HFFc6 (cell line): ENCODE results near the gene SNRPA. TPM values are rescaled to one million over a fixed set of nuclear protein-coding genes. Genes with fewer than 3 reads are reported as not detected.
"Not testable (repeated sequence)": the region's sequence is repeated elsewhere in the genome, so short reads cannot be mapped to it uniquely, and the experiment has no call there.

ENCODE experiments used
- DNase-seq: peaks from one replicate; pipeline ENCODE4 v3.0.0-alpha.2; 2018
- H3K27ac Mint-ChIP-seq: 2 replicates; pipeline ENCODE4 v1.8.0; 2020; ENCODE audit warnings: mild to moderate bottlenecking, mixed read lengths
- H3K27me3 Mint-ChIP-seq: 2 replicates; pipeline ENCODE4 v1.8.0; 2021; ENCODE audit warnings: mild to moderate bottlenecking, moderate library complexity, mixed read lengths; ENCODE audit not compliant: insufficient read depth
- H3K36me3 Mint-ChIP-seq: 2 replicates; pipeline ENCODE4 v1.8.0; 2021; ENCODE audit warnings: low read depth, mixed read lengths
- H3K4me1 Mint-ChIP-seq: 2 replicates; pipeline ENCODE4 v1.8.0; 2020; ENCODE audit warnings: low read depth, mixed read lengths
- H3K4me3 Mint-ChIP-seq: 2 replicates; pipeline ENCODE4 v1.8.0; 2020; ENCODE audit warnings: mild to moderate bottlenecking, moderate library complexity, mixed read lengths
- H3K9me3 Mint-ChIP-seq: 2 replicates; pipeline ENCODE4 v1.8.0; 2020; ENCODE audit warnings: mild to moderate bottlenecking, mixed read lengths
- total RNA-seq, 6 experiments: library from RNA; stranded (reverse); fragmentation: NEBNext Ultra II Directional; extraction: Animal tissue kit (Norgen Biotek cat#: 25700); gene quantifications; 2 replicates in 1 of 6; 3 replicates in 5 of 6; pipeline ENCODE4 v1.2.3, GENCODE V29; 2021
- TF ChIP-seq, protein P1 (sequence below): fragments of 200-600 bp; sonication (generic); IDR thresholded peaks from 2 replicates; pipeline ENCODE4 v1.5.0; 2021; ENCODE audit warnings: antibody characterized with exemption, mild to moderate bottlenecking

The SNRPA gene
- total RNA-seq, 6 experiments from 2014 or later, result 87.8 to 120 (median 104) TPM

DNA sequence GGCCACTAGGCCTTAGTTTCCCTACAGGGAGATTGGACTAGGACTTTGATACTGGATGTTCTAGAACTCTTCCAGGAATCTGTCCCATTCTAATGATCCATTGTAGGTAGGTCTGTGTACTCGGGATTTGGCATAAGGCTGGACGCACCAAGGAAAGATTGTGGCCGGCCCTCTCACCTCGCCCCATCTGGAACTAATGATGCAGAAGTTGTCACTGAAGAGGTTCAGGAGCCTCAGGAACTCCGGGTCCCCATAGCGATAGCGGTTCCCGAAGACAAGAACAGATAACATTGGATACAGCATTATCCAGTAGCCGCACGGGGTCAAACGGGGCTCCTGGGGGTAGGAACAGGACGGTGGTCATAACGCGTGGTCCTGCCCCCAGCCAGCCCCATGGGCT lies 59.2 kb downstream of the SNRPA start:
- H3K4me3 Mint-ChIP-seq, result peak overlapping the region; percentile 87
- H3K9me3 Mint-ChIP-seq, result no peaks in the 10 kb centered on the region
- peak overlapping the region; percentile 88 for H3K27ac Mint-ChIP-seq
- TF ChIP-seq, protein P1, sequence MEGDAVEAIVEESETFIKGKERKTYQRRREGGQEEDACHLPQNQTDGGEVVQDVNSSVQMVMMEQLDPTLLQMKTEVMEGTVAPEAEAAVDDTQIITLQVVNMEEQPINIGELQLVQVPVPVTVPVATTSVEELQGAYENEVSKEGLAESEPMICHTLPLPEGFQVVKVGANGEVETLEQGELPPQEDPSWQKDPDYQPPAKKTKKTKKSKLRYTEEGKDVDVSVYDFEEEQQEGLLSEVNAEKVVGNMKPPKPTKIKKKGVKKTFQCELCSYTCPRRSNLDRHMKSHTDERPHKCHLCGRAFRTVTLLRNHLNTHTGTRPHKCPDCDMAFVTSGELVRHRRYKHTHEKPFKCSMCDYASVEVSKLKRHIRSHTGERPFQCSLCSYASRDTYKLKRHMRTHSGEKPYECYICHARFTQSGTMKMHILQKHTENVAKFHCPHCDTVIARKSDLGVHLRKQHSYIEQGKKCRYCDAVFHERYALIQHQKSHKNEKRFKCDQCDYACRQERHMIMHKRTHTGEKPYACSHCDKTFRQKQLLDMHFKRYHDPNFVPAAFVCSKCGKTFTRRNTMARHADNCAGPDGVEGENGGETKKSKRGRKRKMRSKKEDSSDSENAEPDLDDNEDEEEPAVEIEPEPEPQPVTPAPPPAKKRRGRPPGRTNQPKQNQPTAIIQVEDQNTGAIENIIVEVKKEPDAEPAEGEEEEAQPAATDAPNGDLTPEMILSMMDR, result no peak
- H3K4me1 Mint-ChIP-seq, result peaks cover 59% of the 10 kb centered on the region
- H3K27me3 Mint-ChIP-seq, result peaks cover 6% of the 10 kb centered on the region
- H3K36me3 Mint-ChIP-seq, result peaks cover 22% of the 10 kb centered on the region
- no peak for DNase-seq

DNA sequence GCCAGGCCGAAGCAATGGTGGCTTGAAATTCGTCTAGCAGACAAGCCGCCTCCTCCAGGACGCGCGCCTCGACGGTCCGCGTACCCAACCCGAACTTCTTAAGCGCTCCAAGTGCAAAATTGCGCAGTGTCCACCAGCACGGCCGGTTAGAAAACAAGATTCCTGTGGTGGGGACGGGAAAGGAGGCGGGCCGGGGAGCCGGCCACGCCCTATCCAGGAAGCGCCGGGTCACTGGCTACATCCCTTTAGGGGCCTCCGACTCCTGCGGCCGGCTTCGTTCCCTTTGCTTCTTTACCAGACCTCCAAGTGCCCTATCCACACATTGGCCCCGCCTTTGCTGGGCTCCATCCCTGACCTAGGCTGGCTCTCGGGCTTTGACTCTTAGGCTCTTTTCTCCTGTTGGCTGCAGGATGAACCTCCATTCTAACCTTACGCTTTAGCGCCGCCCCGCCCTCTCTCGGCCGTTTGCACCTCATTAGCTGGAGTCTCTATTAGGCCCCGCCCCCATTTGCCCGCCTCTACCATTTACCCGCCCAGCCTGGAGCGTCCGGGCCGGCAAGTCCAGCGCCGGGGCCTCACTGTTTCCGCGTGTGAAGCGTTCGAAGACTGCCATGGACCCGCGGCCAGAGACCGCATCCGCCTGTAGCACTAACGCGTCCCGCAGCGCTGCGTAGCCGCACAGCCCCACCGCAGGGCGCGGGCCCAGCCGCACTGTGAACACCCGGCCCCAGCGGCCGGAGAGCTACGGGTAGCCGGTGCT lies 59.8 kb downstream of the SNRPA start:
- peaks cover 52% of the 10 kb centered on the region for H3K4me1 Mint-ChIP-seq

DNA sequence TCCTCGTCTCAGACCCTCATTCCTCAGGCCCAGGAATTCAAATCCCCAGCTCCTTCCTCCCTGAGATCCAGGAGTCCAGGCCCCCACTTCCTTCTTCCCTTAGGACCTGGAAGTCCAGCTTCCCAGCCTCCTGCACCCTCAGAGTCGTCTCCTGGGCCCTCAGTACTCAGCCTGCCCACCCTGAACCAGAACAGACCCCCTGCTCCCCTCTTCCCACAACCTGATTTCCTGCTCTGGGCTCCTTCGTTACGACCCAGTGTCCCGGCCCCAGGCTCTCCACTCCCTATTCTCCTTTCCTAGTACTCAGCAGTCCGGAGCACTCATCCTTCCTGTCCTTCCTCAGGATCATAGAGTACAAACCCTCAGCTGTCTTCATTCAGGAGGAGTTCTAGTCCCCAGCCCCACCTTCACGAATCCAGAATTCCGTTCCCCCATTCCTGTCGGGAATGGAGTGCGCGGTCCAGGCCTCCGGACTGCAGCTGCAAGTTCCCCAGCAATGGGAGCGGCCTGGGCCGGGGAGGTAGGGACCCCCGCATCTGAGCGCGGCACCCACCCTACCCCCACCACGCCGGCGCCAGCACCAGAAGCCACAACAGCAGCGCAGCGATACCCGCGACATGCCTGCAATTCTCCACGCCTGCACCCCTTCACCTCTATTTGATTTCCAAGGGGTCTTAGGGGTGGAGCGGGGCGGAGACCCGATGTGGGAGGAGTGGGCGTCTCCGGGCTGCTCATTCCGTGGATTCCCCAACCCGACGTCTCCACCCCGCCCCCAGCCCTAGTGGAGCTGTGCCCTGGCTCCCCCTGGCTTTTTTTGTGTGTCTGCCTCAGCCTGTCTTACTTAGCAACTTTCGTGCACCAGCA lies 60.7 kb downstream of the SNRPA start:
- TF ChIP-seq, protein P1, result peak; percentile 18; the same call in 1 of the 2 replicates
- no peaks in the 10 kb centered on the region for H3K9me3 Mint-ChIP-seq
- H3K27me3 Mint-ChIP-seq, result peaks cover 6% of the 10 kb centered on the region
- H3K27ac Mint-ChIP-seq, result peak overlapping the region; percentile 46
- no peak for DNase-seq
- H3K4me1 Mint-ChIP-seq, result peaks cover 44% of the 10 kb centered on the region
- peak overlapping the region; percentile 56 for H3K4me3 Mint-ChIP-seq
- peaks cover 22% of the 10 kb centered on the region for H3K36me3 Mint-ChIP-seq

More for the DNA sequence above, 59.8 kb downstream of the SNRPA start:
- not testable (repeated sequence) for H3K27me3 Mint-ChIP-seq, H3K9me3 Mint-ChIP-seq
- peak overlapping the region; percentile 88 for H3K27ac Mint-ChIP-seq
- H3K4me3 Mint-ChIP-seq, result peak overlapping the region; percentile 87
- peak; percentile 69 for DNase-seq
- H3K36me3 Mint-ChIP-seq, result peaks cover 22% of the 10 kb centered on the region

DNA sequence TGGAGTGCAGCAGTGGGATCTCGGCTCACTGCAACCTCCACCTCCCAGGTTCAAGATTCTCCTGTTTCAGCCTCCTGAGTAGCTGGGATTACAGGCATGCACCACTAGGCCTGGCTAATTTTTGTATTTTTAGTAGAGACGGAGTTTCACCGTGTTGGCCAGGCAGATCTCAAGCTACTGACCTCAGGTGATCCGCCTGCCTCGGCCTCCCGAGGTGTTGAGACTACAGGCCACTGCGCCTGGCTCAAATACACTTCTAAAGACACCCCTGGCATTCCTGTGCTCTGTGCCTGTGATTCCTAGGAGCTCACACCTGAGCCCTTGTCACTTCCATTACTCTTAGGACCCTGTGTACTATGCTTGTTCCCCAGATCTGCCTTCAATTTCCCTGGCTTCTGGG lies 61.6 kb downstream of the SNRPA start:
- not testable (repeated sequence) for DNase-seq, H3K4me3 Mint-ChIP-seq, H3K27me3 Mint-ChIP-seq, H3K9me3 Mint-ChIP-seq
- Mint-ChIP-seq H3K36me3 (peaks cover 19% of the 10 kb centered on the region), H3K4me1 (peaks cover 37% of the 10 kb centered on the region), H3K27ac (peak overlapping the region; percentile 56)

DNA sequence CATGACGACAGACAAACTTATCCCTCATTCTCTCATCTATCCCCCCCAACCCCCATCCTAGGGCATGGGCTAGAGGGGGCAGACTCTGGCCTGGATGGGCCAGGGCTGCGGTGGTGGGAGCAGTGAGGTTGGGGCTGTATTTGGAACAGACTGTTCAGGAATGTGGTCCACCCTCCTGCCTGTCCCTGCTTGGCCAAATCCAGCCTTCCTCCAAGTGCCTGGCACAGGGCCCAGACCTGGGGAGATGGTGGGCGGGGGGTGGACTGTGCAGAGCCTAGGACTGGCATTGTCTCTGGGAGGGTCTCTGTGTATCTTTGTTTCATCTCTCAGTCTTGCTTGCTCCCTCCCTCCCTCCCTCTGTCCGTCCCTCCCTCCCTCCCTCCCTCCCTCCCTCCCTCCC lies 62.2 kb downstream of the SNRPA start:
- no peaks in the 10 kb centered on the region for H3K9me3 Mint-ChIP-seq
- TF ChIP-seq, protein P1, result no peak
- peaks cover 6% of the 10 kb centered on the region for H3K27me3 Mint-ChIP-seq
- peaks cover 13% of the 10 kb centered on the region for H3K36me3 Mint-ChIP-seq
- H3K4me3 Mint-ChIP-seq, result no peak overlapping the region
- peaks cover 32% of the 10 kb centered on the region for H3K4me1 Mint-ChIP-seq
- DNase-seq, result no peak
- no peak overlapping the region; the same call in 1 of the 2 replicates for H3K27ac Mint-ChIP-seq

Other genes starting within 250 kb of the SNRPA start
- 10 to 100 TPM; 58.5 to 95.2 (median 83.0) TPM for gene SHKBP1, start 174.3 kb upstream of the SNRPA start, total RNA-seq
- gene LTBP4, start 149.8 kb upstream of the SNRPA start, total RNA-seq, result 10 to 100 TPM; 36.6 to 54.9 (median 51.4) TPM
- 10 to 100 TPM; 49.1 to 58.3 (median 53.6) TPM for gene NUMBL, start 60.6 kb upstream of the SNRPA start, total RNA-seq
- gene COQ8B, start 34.3 kb upstream of the SNRPA start, total RNA-seq, result 10 to 100 TPM; 19.8 to 28.6 (median 23.6) TPM
- gene ITPKC, start 34.1 kb upstream of the SNRPA start, total RNA-seq, result 10 to 100 TPM in 4 of 6 experiments, 1 to 10 TPM in 2; 9.2 to 14.9 (median 10.5) TPM
- gene ACTMAP, start 726 bp upstream of the SNRPA start, total RNA-seq, result 1 to 10 TPM; 6.7 to 8.5 (median 7.5) TPM
- not detected for gene MIA, start 24.3 kb downstream of the SNRPA start, total RNA-seq
- 10 to 100 TPM; 20.4 to 26.4 (median 22.0) TPM for gene RAB4B, start 27.0 kb downstream of the SNRPA start, total RNA-seq
- 10 to 100 TPM; 56.0 to 72.0 (median 60.1) TPM for gene EGLN2, start 48.0 kb downstream of the SNRPA start, total RNA-seq
- gene CYP2A6, start 99.2 kb downstream of the SNRPA start, total RNA-seq, result not detected
- gene CYP2A7, start 131.0 kb downstream of the SNRPA start, total RNA-seq, result not detected
- not detected for gene CYP2B6, start 240.1 kb downstream of the SNRPA start, total RNA-seq